ENCODE measurements around the gene CNTRL.

The CNTRL gene

GRCh38 chr9:121225240-121225639, 150.5 kb downstream of the CNTRL start:
- no peak for DNase-seq (ENCODE audit: low read depth in 4 of 4, low spot score in 1 of 4)

- DNase-seq (ENCODE audit: low read depth in 4 of 4, low spot score in 1 of 4) = no peak
These were observed 151.4 kb downstream of the CNTRL start for GRCh38 chr9:121226175-121226574.

All from stimulated activated CD4-positive, alpha-beta T cell treated with anti-CD3 and anti-CD28 coated beads, Interleukin-1b, Interleukin-23, amount 100 ng/mL, for 24 hours (primary cell).